Natural killer cell (primary cell): Measurements from ENCODE around the gene CRB2. TPM values are rescaled to one million over a fixed set of nuclear protein-coding genes. Genes with fewer than 3 reads are reported as not detected.

Source experiments
- ATAC-seq, 3 donors: fragments of 150-1000 bp in 2 of 3; fragments of 200-7000 bp in 1 of 3; cut with Tn5 transposase; 1 replicate in 1 of 3; 2 replicates in 2 of 3; pipeline ENCODE4 v1.10.0; 2021; ENCODE audit warnings: mild to moderate bottlenecking in 2 of 3, moderate library complexity in 2 of 3
- DNase-seq, 2 donors: peaks; one replicate each; pipeline versions ENCODE4 v3.0.0 to v3.0.0-alpha.2; 2013 to 2021; ENCODE audit warnings: mixed read lengths in 1 of 2
- H3K27ac ChIP-seq: one replicate; pipeline ENCODE4 v1.5.1; 2013; ENCODE audit warnings: mild to moderate bottlenecking, low read length
- H3K27me3 ChIP-seq: one replicate; pipeline ENCODE4 v1.6.1; 2013; ENCODE audit warnings: low read length; ENCODE audit not compliant: control insufficient read depth, insufficient read depth
- H3K36me3 ChIP-seq: one replicate; pipeline ENCODE4 v1.6.1; 2013; ENCODE audit warnings: low read length; ENCODE audit not compliant: control insufficient read depth, insufficient read depth
- H3K4me1 ChIP-seq: one replicate; pipeline ENCODE4 v1.6.1; 2013; ENCODE audit warnings: low read length; ENCODE audit not compliant: control insufficient read depth, insufficient read depth
- H3K4me3 ChIP-seq: one replicate; pipeline ENCODE4 v1.5.1; 2013; ENCODE audit warnings: low read length
- H3K9me3 ChIP-seq: one replicate; pipeline ENCODE4 v1.6.1; 2013; ENCODE audit warnings: low read length; ENCODE audit not compliant: control insufficient read depth, insufficient read depth
- H3K27ac Mint-ChIP-seq, 2 donors: one replicate each; pipeline ENCODE4 v1.8.0; 2022; ENCODE audit warnings: mild to moderate bottlenecking in 2 of 2, mixed read lengths in 2 of 2, moderate library complexity in 1 of 2
- H3K27me3 Mint-ChIP-seq, 2 donors: one replicate each; pipeline ENCODE4 v1.8.0; 2022; ENCODE audit warnings: low read depth in 2 of 2, mixed read lengths in 2 of 2
- H3K36me3 Mint-ChIP-seq: one replicate; pipeline ENCODE4 v1.8.0; 2022; ENCODE audit warnings: mixed read lengths
- H3K4me1 Mint-ChIP-seq, 2 donors: one replicate each; pipeline ENCODE4 v1.8.0; 2022; ENCODE audit warnings: mixed read lengths in 2 of 2
- H3K4me3 Mint-ChIP-seq: one replicate; pipeline ENCODE4 v1.8.0; 2022; ENCODE audit warnings: mild to moderate bottlenecking, moderate library complexity, mixed read lengths
- H3K9me3 Mint-ChIP-seq, 2 donors: one replicate each; pipeline ENCODE4 v1.8.0; 2022; ENCODE audit warnings: mixed read lengths in 2 of 2
- WGBS: methylation state at CpG from one replicate; pipeline ENCODE4 v1.1.7; 2013; ENCODE audit warnings: missing lambda C conversion rate; ENCODE audit not compliant: insufficient coverage; 5-methylcytosine and 5-hydroxymethylcytosine counted together
- intact Hi-C: fragments of 100-400 bp; cut with micrococcal nuclease; formaldehyde crosslinking; loops from one replicate; pipeline ENCODE4 v1.14.2; 2022
- total RNA-seq, 4 donors: library from RNA; stranded (reverse); fragments of 120-200 nt in 1 of 4; gene quantifications; one replicate each; pipeline versions ENCODE4 v1.2.3 to v1.2.4, GENCODE V29; 2013 to 2022
- TF ChIP-seq, protein P1 (sequence below): fragments of 200-600 bp; IDR thresholded peaks from one replicate; pipeline ENCODE4 v1.8.0; 2022; ENCODE audit warnings: antibody characterized with exemption

Gene CRB2
- total RNA-seq, 3 donors from 2014 or later (not counting 1 experiment from before 2014, with no cell fraction given): not detected

DNA sequence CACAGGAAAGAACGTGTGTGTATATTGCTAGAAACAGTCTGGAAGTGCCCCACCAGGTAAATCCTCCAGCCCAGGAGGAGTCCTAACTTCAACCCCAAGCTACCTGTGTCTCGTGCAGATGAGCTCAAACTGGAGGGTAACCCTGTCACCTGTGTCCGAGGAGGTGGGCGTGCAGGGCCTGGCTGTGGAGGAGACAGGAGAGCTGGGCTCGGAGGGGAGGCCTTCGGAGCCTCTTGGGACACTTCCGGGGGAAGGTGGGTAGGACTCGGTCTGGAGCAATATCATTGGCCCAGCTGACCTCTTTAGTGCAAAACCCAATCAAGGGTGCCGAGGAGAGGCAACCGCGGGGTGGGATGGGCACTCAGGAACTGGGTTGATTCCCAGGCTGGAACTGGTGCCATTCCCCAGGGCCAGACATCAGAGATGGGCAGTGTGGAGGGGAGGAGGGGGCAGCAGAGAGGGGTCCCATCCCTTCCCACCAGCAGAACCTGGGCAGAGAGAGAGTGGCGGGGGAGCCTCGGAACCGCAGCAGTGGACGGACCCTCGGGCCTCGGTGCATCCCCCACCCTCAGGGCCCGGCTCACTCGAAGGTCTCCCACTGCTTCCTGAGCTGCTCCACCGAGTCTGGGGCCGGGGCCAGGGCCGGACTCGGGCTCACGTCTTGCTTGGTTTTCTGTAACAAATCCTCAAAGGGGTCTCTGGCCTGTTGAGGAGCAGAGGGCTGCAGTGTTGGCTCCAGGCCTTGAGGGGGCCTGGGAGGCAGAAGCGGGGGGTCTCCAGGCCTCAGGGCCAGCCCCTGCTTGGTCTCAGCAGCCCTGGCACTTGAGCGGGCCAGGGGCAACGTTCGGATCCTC is 25.1 kb downstream of the CRB2 start:
- no peak overlapping the region for H3K27ac Mint-ChIP-seq
- ATAC-seq (no peak), DNase-seq (no peak)
- WGBS: 95% methylated on average over 28 of the region's 28 CpGs
- H3K9me3 Mint-ChIP-seq: no peaks in the 10 kb centered on the region
- Histone ChIP-seq H3K27me3 (no peaks in the 10 kb centered on the region), H3K36me3 (peaks cover 2% of the 10 kb centered on the region), H3K27ac (no peak overlapping the region), H3K4me3 (no peak overlapping the region), H3K4me1 (peaks cover 2% of the 10 kb centered on the region), H3K9me3 (no peaks in the 10 kb centered on the region)
- H3K36me3 Mint-ChIP-seq: no peaks in the 10 kb centered on the region
- peaks cover 0 to 6% of the 10 kb centered on the region in 2 donors for H3K4me1 Mint-ChIP-seq
- H3K4me3 Mint-ChIP-seq: no peak overlapping the region
- intact Hi-C loops: no loop called here
- H3K27me3 Mint-ChIP-seq: peaks cover 0 to 3% of the 10 kb centered on the region in 2 donors
- TF ChIP-seq, protein P1, sequence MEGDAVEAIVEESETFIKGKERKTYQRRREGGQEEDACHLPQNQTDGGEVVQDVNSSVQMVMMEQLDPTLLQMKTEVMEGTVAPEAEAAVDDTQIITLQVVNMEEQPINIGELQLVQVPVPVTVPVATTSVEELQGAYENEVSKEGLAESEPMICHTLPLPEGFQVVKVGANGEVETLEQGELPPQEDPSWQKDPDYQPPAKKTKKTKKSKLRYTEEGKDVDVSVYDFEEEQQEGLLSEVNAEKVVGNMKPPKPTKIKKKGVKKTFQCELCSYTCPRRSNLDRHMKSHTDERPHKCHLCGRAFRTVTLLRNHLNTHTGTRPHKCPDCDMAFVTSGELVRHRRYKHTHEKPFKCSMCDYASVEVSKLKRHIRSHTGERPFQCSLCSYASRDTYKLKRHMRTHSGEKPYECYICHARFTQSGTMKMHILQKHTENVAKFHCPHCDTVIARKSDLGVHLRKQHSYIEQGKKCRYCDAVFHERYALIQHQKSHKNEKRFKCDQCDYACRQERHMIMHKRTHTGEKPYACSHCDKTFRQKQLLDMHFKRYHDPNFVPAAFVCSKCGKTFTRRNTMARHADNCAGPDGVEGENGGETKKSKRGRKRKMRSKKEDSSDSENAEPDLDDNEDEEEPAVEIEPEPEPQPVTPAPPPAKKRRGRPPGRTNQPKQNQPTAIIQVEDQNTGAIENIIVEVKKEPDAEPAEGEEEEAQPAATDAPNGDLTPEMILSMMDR: no peak

DNA sequence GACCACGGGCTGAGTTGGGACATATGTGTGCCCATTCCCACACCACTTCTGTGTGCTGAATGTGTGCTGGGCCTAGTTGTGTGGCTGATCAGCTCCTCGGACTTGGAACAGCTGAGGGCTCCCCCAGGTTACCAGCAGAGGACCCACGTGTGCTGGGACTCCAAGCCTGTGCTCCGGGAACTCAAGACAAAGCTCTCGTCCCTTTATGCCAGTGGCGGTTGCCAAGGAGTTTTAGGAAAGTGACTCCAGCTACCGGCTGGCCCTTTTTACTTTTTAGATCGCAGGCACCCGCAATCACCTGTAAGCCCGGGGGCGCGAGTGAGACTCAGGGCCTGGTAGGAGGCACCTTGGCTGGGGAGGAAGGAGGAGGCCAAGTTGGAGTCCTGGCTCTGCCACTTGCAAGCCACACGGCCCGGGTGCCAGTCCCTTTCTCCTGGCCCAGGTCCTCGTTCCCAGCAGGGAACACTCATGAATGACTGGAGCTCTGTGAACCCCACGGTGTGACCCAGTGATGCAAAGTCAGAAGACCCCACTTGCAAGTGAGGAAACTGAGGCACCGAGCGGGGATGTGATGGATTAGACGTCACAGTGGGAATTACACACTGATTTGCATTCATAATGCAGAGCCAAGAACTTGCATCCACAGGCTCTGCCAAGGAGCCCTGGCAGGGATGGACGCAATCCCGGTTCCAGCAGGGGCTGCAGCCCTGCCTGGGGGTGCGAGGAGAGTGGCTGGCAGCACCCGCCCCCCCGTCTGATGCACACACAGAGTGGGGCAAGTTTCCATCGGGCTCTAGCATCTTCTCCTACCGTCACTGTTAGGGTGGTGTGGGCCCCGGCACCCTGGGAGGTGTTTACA is 26.9 kb downstream of the CRB2 start:
- Histone ChIP-seq H3K27ac (no peak overlapping the region), H3K9me3 (no peaks in the 10 kb centered on the region), H3K4me3 (no peak overlapping the region), H3K36me3 (peaks cover 2% of the 10 kb centered on the region), H3K4me1 (no peaks in the 10 kb centered on the region), H3K27me3 (no peaks in the 10 kb centered on the region)
- no peak overlapping the region for H3K4me3 Mint-ChIP-seq
- intact Hi-C loops: no loop called here
- DNase-seq (no peak), ATAC-seq (no peak)
- TF ChIP-seq, protein P1: no peak
- H3K4me1 Mint-ChIP-seq: no peaks in the 10 kb centered on the region
- 94% methylated on average over 27 of the region's 27 CpGs for WGBS
- no peaks in the 10 kb centered on the region for H3K36me3 Mint-ChIP-seq
- H3K27me3 Mint-ChIP-seq: no peaks in the 10 kb centered on the region
- H3K27ac Mint-ChIP-seq: no peak overlapping the region
- H3K9me3 Mint-ChIP-seq: no peaks in the 10 kb centered on the region

DNA sequence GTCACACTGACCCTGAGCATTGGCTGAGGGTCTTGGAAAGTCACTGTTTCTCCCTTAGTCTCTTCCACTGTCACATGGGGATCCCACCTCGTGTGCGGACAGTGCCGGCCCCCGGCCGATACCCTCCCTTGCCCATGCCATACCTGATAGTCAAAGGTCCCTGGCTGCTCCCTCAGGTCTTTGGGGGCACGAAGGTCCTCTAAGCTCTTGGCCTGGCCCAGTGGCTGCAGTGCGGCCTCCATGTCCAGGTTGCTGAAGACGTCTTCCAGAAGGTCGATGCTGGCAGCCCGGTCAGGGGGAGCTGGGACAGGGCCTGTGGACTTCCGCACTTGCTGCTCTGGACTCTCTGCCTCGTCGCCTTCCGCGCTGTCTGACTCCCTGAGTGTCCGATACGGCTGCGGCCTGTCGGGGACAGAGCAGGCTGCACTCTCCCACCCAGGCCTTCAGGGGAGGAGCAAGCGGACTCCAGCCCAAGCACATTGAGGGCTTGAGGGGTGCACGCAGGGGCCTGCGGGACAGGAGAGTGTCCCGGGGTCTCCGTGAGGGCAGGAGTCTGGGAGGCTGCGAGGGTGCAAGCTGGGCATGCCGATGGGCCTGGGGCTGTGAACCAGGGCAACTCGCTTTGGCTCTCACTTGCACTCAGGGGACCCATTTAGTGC is 27.6 kb downstream of the CRB2 start:
- Mint-ChIP-seq H3K9me3 (no peaks in the 10 kb centered on the region), H3K27me3 (no peaks in the 10 kb centered on the region), H3K4me3 (no peak overlapping the region), H3K4me1 (no peaks in the 10 kb centered on the region), H3K36me3 (no peaks in the 10 kb centered on the region), H3K27ac (no peak overlapping the region)
- Histone ChIP-seq H3K27me3 (no peaks in the 10 kb centered on the region), H3K4me3 (no peak overlapping the region), H3K9me3 (no peaks in the 10 kb centered on the region), H3K4me1 (no peaks in the 10 kb centered on the region), H3K36me3 (peaks cover 2% of the 10 kb centered on the region), H3K27ac (no peak overlapping the region)
- ATAC-seq (no peak), DNase-seq (no peak)
- TF ChIP-seq, protein P1: no peak
- WGBS: 90% methylated on average over 27 of the region's 27 CpGs
- intact Hi-C loops: no loop called here
